Adipose tissue (tissue), 3 donors: Measurements from ENCODE around the gene PROZ. TPM values are rescaled to one million over a fixed set of nuclear protein-coding genes. Genes with fewer than 3 reads are reported as not detected.

Experiments
- H3K27ac ChIP-seq: one replicate; pipeline ENCODE4 v1.5.1; 2013; ENCODE audit warnings: low read depth, low read length
- WGBS, 3 donors: extraction: QIAGEN DNeasy Blood & Tissue Kit; methylation state at CpG; one replicate each; pipeline ENCODE4 v1.1.7; 2013; 5-methylcytosine and 5-hydroxymethylcytosine counted together
- polyA plus RNA-seq, 3 donors: library from polyadenylated mRNA; stranded (reverse); fragments of 200-250 nt; gene quantifications; one replicate each; pipeline ENCODE4 v1.2.3, GENCODE V29; 2013
- donor health status: healthy with polysubstance abuse.
- donor health status: Bipolar disorder and iron deficiency.
- donor health status: healthy.

The PROZ gene
- polyA plus RNA-seq, 3 donors, result not detected

DNA sequence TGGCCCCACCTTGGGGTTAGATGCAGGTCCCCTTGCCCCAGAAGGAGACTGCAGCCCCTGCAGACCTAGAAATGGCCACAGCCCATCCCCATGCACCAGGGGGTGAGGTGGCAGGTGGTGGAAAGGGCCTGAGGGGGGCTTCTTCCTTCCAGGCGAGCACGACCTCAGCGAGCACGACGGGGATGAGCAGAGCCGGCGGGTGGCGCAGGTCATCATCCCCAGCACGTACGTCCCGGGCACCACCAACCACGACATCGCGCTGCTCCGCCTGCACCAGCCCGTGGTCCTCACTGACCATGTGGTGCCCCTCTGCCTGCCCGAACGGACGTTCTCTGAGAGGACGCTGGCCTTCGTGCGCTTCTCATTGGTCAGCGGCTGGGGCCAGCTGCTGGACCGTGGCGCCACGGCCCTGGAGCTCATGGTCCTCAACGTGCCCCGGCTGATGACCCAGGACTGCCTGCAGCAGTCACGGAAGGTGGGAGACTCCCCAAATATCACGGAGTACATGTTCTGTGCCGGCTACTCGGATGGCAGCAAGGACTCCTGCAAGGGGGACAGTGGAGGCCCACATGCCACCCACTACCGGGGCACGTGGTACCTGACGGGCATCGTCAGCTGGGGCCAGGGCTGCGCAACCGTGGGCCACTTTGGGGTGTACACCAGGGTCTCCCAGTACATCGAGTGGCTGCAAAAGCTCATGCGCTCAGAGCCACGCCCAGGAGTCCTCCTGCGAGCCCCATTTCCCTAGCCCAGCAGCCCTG, 40.0 kb upstream of the PROZ start:
- WGBS, 3 donors, result 85 to 90% (median 88%) methylated on average over 40 to 42 of the region's 42 CpGs
- H3K27ac ChIP-seq, result no peak overlapping the region

GRCh38 chr13:113119166-113119821, 39.2 kb upstream of the PROZ start:
- no peak overlapping the region for H3K27ac ChIP-seq
- WGBS, 3 donors, result 84 to 89% (median 86%) methylated on average over 16 of the region's 16 CpGs

- H3K27ac ChIP-seq, result no peak overlapping the region
- WGBS, 3 donors, result 85 to 92% (median 88%) methylated on average over 7 of the region's 7 CpGs
These were observed 38.6 kb upstream of the PROZ start for GRCh38 chr13:113119822-113120189.

GRCh38 chr13:113120300-113121182, 37.9 kb upstream of the PROZ start:
- H3K27ac ChIP-seq, result no peak overlapping the region
- WGBS, 3 donors, result 84 to 86% (median 85%) methylated on average over 19 of the region's 19 CpGs

- 93% methylated on average over 24 of the region's 24 CpGs for WGBS, 3 donors
- no peak overlapping the region for H3K27ac ChIP-seq
These were observed 37.1 kb upstream of the PROZ start for GRCh38 chr13:113121183-113121927.

DNA sequence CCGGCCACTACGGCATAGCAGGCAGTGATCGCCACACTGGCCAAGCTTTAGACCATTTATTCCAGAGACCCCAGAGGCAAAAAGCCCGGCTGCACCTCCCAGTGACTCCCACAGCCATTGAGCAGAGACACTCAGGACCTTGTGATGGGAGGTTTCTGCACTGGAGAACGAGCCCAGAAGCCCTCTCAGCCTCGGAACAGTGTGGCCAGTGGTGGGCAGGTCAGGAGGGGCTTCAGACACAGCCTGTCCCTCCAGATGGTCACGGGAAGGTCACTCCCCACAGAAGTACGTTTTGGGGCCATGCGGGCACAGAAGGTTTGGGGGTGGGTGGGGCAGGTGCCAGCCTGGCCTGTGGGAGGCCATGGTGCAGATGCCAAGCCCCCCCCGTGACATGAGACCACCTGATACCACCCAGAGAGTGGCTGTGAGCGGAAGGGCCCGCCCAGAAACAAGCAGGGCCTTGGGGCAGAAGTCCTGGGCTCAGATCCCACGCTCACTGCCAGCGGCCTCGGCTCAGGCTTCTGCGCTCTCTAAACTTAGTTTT, 36.4 kb upstream of the PROZ start:
- 63 to 68% (median 66%) methylated on average over 16 of the region's 16 CpGs for WGBS, 3 donors
- H3K27ac ChIP-seq, result no peak overlapping the region

DNA sequence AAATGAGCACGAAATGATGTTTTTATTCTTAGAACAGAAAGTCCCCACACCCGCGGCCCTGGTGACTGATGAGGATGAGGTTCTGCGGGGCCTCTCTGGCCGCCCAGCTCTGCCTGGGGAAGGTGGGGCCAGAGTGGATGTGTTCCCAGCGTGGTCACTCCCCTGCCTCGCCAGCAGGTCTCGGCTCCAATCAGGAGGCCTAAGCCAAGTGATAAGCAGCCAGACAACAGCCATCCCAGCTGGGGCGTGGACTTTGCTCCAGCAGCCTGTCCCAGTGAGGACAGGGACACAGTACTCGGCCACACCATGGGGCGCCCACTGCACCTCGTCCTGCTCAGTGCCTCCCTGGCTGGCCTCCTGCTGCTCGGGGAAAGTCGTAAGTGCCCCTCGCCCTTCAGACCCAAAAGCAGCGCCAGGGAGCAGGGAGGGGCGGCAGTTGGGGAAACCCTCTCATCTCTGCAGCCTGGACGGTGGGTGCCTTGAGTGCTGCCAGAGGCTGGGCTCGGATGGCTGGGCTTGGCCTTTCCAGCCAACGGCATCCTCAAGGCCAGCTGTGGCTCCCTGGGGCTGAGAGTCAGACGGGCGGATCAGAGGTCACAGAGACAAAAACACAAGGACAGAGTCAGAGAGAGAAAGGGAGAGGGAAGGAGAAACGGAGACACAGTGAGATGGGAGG, 35.8 kb upstream of the PROZ start, which contains the start of gene F10:
Gene F10 (plus strand): TSS at position 250 of the 676 bp plus-strand sequence. CDS start 57 bp downstream, at position 307.
- 21 to 50% (median 37%) methylated on average over 23 of the region's 23 CpGs for whole genome bisulfite sequencing, 3 donors
- H3K27ac ChIP-seq, result no peak within 1 kb of the TSS

DNA sequence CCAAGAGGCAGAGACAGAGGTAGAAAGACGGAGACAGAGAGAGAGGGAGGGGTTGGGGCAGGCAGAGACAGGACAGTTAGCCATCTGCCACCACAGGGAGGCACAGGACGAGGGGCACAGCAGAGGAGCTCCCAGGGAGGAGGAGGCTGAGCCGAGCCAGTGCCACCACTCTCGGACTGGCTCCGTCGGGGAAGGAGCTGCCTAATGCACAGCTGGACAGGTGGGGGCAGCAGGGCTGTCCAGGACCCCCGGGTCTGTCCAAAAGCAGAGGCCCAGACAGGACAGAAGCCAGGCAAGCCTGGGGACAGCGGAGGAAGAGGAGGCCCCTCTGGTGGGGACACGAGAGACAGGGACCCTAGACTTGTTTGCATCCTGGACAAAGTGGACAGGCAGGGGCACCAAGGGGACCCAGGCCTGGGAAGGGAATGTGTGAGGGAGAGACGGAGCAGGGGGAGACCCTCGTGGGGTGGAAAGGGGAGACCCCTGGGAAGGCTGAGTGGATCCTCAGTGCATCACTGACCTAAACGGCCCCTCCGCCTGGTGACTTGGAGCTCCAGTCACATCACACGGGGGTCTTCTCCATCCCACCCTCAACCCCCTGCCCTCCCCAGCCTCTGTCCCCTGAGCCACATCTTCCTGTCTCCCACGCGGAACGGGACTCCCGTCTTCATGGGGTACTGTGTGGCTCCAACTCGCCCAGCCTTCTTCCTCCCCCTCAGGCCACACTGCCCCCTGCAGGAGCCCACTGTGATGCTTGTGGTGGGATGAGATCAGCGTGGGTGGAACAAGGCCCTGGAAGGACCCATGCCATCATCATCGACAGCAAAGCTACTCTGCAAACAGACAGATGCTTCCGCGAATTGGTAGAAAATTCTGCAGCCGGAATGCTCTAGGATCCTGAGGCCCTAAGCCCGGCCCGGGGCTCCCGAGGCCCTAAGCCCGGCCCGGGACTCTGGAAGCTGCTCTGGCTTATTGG, 34.9 kb upstream of the PROZ start:
- WGBS, 3 donors, result 66 to 85% (median 79%) methylated on average over 29 of the region's 29 CpGs
- H3K27ac ChIP-seq, result no peak overlapping the region

DNA sequence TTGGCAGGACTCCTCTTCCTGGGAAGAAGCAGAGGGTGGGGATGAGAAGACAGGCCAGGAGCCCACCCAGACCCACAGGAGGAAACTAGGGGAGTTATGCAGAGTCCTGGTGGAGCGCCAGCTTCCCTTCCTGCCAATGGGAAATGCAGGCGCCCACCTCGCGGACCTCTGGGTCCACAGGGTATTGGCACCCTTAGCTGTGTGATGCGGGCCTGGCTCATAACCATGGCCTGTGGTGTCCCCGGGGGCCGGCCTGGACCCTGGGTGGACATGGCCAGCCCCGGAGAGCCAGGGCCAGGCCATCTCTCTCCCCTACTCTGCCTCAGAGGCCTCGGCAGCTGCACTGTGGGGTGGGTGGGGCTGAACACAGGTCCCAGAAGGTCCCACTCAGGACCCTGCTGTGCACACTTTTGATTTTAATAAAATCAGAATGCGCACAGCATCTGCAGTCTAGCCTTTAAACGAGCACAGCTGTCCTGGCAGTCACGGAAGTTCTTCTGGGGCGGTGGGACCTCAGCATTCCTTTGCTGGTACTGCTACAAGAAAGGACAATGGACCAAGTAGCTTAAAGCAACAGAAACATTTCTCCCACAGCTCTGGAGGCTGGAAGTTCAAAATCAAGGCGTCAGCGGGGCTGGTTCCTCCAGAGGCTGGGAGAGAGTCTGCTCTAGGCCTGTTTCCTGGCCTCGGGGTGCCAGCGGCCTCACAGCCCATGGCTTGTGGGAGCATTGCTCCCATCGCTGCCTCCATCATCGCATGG, 34.1 kb upstream of the PROZ start:
- 87 to 93% (median 90%) methylated on average over 17 to 19 of the region's 19 CpGs for WGBS, 3 donors
- no peak overlapping the region for H3K27ac ChIP-seq

GRCh38 chr13:113125506-113126264, 32.8 kb upstream of the PROZ start:
- no peak overlapping the region for H3K27ac ChIP-seq
- WGBS, 3 donors, result 87 to 91% (median 90%) methylated on average over 19 of the region's 19 CpGs

- 83 to 87% (median 86%) methylated on average over 18 of the region's 18 CpGs for WGBS, 3 donors
- H3K27ac ChIP-seq, result no peak overlapping the region
These were observed 31.9 kb upstream of the PROZ start for GRCh38 chr13:113126265-113127150.

- 65 to 75% (median 69%) methylated on average over 27 of the region's 27 CpGs for WGBS, 3 donors
These were observed 29.0 kb upstream of the PROZ start for GRCh38 chr13:113129480-113129879.

DNA sequence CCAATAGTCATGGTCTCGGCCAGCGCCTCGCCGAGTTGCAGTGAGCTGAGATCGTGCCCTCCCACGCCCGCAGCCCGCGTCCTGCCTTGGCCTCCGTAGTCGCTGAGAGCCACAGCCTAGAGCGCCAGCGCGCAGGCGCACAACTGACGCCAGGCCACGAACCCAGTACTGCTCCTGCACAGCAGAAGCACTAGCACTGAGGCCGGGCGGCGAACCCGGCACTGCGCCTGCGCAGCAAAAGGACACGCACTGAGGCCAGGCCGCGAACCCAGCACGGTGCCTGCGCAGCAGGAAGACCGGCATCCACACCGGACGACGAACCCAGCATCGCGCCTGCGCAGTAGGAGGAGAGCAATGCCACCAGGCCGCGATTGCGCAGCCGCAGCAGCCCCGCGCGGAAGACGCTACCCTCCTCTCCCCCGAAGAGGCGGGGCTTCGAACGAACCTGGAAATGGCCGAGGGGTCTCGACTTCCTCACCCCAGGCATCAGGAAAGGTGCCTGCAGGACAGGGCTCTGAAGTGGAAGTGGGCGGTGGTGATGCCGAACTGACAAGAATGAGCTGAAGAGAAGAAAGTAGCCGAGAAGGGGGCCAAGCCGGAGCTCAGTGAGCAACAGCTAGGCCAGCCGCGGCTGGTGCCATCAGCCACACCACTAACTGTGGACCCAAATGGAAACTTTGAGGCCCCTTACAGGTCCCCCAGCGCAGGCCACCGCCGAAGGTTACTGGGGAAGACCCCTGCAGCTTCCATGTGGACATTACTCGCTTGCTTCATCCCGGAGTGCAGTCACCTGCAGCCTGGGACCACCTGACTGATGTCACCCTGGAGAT, 28.3 kb upstream of the PROZ start:
- H3K27ac ChIP-seq, result no peak overlapping the region
- 33 to 46% (median 39%) methylated on average over 56 to 60 of the region's 60 CpGs for WGBS, 3 donors

More at GRCh38 chr13:113129480-113129879, 29.0 kb upstream of the PROZ start:
- no peak overlapping the region for H3K27ac ChIP-seq
